OCI-LY7 (cell line): ENCODE results near the gene CALM3.

Experiments
- EZH2phosphoT487 ChIP-seq: fragments of 200-600 bp; sonication (generic); IDR thresholded peaks from 2 replicates; pipeline ENCODE4 v1.6.1; 2018; ENCODE audit warnings: low read depth, borderline replicate concordance, mild to moderate bottlenecking, mixed run types, antibody characterized with exemption, low read length, moderate library complexity, mixed read lengths
- TF ChIP-seq, protein P1 (sequence below): fragments of 200-600 bp; sonication (generic); conservative IDR thresholded peaks from 2 replicates; pipeline ENCODE4 v1.5.1; 2014; ENCODE audit warnings: mild to moderate bottlenecking, antibody characterized with exemption, low read length, moderate library complexity, mixed read lengths

DNA sequence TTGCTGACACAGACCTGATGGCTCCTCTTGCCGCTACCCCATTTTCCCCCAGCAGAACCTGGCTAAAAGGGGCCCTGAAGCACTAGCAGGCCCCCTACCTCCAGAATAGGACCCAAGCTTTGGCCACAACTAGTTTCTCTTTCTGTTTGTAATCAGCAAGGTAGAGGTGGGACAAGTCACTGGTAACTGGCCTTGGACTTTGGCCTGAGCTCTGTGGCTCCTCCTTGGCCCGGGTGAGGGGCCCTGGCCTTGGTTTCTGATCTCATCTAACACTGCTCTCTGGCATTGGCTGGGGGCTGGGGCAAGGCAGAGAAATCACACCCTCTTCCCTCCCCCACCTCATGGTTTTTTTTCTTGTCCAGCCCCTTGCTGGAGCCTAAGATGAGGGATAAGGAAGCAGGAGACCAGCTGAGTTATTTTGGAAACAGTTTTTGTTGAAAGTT lies 2.1 kb downstream of the CALM3 start:
- TF ChIP-seq, protein P1, sequence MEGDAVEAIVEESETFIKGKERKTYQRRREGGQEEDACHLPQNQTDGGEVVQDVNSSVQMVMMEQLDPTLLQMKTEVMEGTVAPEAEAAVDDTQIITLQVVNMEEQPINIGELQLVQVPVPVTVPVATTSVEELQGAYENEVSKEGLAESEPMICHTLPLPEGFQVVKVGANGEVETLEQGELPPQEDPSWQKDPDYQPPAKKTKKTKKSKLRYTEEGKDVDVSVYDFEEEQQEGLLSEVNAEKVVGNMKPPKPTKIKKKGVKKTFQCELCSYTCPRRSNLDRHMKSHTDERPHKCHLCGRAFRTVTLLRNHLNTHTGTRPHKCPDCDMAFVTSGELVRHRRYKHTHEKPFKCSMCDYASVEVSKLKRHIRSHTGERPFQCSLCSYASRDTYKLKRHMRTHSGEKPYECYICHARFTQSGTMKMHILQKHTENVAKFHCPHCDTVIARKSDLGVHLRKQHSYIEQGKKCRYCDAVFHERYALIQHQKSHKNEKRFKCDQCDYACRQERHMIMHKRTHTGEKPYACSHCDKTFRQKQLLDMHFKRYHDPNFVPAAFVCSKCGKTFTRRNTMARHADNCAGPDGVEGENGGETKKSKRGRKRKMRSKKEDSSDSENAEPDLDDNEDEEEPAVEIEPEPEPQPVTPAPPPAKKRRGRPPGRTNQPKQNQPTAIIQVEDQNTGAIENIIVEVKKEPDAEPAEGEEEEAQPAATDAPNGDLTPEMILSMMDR, result no peak
- no peak for TF ChIP-seq EZH2phosphoT487
